GM21717 (cell line): ENCODE measurements around the gene GATA1.
"Not testable (repeated sequence)": the region's sequence is repeated elsewhere in the genome, so short reads cannot be mapped to it uniquely, and the experiment has no call there.

Source experiments
- ATAC-seq: cut with Tn5 transposase; IDR thresholded peaks from one replicate; pipeline ENCODE4 v1.9.1; 2021; ENCODE audit warnings: mild to moderate bottlenecking, moderate library complexity; ENCODE audit not compliant: unreplicated experiment

GATA1 gene

DNA sequence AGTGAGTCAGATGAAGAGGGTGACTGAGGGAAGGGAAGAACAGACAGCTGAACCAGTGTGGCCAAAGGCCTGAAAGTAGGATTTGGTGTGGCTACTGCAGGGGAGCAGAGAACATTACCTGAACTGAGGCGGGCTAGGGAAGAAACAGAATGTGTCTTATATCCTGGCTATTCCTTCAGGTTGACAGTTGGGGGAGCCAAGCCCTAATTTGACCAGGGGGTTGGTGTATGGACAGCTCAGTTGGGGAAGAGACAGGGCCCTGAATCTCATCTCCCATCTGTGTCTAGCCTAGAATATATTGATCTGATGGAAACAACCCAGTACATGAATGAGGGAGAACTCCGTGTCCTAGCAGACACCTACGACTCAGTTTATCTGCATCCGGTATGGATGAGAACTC lies 19.7 kb downstream of the GATA1 start:
- ATAC-seq, result no peak

DNA sequence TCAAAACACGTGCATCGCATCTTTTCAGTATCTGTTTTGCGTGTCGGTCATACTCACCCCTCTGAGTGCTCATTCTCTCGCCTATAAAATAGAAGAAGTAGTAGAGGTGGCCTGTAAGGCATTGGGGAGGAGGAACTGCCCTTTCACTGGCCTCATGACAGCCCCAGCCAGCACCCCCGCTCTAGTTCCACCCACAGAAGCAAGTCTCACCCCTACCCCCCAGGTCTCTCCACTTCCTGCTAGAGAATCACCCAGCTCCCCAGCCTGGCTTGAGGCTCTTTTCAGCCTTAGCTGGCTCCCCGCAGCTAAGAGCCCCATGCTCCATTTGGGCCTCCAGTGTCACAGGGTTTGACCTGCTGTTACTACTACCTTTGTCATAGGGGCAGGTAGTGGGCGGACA lies 27.3 kb downstream of the GATA1 start:
- ATAC-seq, result no peak

DNA sequence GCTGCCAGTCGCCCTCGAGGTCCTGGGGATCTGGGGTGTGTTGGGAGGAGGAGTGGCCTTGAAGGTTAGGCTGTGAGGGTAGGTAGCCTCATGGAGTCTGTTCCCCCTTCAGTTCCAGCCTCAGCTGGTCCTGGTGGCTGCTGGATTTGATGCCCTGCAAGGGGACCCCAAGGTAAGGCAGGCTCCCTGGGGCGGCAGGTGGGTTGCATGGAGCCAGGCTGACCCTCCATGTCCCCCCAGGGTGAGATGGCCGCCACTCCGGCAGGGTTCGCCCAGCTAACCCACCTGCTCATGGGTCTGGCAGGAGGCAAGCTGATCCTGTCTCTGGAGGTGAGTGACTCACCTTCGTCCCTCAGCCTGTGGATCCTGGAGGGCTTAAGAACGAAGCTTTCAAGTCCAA lies 28.3 kb downstream of the GATA1 start:
- no peak for ATAC-seq

DNA sequence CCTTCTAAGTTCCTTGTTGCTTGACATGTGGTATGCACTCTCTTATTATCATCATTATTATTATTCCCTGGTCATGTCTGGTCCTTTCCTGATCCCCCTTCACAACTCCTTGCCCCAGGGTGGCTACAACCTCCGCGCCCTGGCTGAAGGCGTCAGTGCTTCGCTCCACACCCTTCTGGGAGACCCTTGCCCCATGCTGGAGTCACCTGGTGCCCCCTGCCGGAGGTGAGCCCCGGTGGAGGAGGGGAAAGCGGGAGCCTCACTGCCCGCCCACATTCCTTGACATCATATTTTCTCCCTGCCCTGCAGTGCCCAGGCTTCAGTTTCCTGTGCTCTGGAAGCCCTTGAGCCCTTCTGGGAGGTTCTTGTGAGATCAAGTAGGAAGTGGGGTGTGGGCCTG lies 28.9 kb downstream of the GATA1 start:
- no peak for ATAC-seq

DNA sequence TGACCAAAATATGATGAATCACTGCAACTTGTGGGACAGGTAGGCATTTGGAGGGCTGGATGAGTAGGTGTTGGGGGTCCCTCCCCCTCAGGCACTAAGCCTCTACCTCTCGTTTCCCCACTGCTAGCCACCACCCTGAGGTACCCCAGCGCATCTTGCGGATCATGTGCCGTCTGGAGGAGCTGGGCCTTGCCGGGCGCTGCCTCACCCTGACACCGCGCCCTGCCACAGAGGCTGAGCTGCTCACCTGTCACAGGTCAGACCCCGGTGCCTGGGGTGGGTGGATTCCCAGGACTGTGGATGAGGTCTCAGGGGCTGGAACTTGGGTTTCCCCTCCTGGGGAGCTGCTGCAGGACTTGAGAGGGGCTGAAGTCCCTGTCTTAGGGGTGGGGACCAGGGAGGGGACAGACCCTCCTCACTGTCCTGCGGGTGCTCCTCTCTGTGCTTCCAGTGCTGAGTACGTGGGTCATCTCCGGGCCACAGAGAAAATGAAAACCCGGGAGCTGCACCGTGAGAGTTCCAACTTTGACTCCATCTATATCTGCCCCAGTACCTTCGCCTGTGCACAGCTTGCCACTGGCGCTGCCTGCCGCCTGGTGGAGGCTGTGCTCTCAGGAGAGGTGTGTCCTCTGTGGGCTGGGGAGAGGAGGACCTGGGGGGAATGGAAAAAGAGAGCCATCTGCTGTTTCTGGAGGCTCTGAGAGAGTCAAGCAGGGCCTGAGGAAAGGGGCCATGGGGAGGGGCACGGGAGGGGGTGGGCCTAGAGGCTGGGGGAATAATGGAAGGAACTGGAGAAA lies 29.8 kb downstream of the GATA1 start:
- ATAC-seq, result no peak

DNA sequence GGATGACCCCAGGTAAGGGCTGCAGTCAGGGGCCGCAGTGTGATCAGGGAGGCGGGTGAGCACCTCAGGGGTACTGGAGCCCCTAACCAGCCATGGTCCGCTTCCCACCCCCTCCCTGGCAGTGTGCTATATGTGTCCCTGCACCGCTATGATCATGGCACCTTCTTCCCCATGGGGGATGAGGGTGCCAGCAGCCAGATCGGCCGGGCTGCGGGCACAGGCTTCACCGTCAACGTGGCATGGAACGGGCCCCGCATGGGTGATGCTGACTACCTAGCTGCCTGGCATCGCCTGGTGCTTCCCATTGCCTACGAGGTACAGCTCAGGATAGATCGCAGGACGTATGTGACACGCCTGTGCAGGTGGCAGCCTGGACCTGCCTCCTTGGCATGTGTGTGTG lies 31.7 kb downstream of the GATA1 start:
- ATAC-seq, result no peak

DNA sequence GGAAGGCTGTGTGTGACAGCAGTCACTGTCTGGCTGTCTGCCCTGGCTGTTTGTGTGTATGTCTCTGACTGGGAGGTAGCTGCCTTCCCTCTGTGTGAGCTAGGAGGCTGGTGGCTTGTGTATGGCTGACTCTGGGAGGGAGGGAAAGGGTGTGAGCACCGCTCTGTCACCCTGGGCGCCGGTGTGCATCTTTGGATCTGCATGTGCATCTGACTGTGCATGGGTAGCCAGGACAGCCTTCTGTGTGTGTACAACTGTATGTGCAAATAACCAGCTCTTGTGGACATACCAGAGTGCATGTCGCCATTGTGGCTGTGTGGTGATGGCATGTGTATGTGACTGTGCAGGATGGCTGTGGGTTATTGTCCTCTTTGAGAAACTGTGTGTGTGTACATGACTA lies 32.5 kb downstream of the GATA1 start:
- ATAC-seq, result no peak

DNA sequence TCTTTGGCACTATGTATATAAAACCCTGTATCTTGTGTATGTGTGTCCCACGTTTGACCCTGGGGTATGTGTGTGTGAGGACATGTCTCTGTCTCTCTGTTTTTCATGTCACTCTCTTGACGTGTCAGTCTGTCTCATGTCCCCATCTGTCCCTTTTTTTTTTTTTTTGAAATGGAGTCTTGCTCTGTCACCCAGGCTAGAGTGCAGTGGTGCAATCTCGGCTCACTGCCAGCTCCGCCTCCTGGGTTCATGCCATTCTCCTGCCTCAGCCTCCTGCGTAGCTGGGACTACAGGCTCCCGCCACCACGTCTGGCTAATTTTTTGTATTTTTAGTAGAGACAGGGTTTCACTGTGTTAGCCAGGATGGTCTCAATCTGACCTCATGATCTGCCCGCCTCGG lies 33.0 kb downstream of the GATA1 start:
- ATAC-seq, result not testable (repeated sequence)

DNA sequence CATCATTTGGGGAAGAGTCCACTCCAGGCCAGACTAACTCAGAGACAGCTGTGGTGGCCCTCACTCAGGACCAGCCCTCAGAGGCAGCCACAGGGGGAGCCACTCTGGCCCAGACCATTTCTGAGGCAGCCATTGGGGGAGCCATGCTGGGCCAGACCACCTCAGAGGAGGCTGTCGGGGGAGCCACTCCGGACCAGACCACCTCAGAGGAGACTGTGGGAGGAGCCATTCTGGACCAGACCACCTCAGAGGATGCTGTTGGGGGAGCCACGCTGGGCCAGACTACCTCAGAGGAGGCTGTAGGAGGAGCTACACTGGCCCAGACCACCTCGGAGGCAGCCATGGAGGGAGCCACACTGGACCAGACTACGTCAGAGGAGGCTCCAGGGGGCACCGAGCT lies 36.7 kb downstream of the GATA1 start:
- no peak for ATAC-seq

DNA sequence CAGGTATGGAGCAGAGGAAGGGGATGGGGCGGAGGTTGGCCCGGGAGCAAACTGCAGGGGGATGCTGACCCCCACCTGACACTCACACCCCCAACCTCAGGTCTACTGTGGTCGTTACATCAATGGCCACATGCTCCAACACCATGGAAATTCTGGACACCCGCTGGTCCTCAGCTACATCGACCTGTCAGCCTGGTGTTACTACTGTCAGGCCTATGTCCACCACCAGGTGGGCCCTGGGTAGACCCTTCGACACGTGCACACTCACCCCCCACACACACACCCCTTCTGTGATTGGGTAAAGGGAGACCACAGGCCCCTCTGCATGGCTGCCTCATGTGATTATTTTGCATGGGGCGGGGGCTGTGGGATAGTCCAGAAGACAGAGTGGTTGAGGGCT lies 37.7 kb downstream of the GATA1 start:
- ATAC-seq, result no peak

DNA sequence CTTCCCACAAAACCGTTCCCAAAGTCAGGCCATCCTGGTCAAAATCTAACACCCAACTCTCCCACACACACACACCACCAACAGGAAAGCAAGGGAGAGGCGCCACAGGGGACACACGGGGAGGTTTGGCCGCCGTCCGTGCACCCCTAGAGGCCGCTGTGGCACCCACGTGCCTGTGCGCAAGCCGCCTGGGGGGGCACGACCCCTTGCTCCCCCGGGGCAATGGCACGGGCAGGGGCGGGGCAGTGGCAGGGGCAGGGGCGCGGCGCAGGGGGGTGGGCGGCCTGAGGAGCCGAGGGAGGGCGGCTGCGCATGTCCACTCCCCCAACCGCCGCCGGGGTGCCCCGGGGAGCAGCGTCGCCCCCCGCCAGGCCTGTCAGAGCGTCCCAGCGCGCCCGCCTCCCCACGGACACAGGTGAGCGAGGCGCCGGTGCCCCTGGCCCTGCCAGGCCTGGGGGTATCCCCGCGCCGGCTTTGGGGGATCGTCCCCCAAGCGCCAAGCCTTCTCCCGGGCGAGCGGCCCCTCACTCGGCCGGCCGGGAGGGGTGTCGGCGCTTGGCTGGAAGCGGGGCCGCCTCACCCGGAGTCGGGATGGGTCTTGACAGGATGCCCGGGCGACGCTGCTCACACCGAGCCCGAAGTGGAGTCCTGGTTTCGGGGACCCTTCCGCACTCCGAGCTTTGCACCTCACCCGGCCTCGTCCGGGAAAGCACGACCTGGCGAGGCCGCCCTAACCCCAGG lies 39.9 kb downstream of the GATA1 start, which contains the start of gene ERAS:
Gene ERAS (plus strand): TSS at position 379 of the 741 bp plus-strand sequence. CDS start 2,611 bp downstream, outside the sequence.
- no peak for ATAC-seq

DNA sequence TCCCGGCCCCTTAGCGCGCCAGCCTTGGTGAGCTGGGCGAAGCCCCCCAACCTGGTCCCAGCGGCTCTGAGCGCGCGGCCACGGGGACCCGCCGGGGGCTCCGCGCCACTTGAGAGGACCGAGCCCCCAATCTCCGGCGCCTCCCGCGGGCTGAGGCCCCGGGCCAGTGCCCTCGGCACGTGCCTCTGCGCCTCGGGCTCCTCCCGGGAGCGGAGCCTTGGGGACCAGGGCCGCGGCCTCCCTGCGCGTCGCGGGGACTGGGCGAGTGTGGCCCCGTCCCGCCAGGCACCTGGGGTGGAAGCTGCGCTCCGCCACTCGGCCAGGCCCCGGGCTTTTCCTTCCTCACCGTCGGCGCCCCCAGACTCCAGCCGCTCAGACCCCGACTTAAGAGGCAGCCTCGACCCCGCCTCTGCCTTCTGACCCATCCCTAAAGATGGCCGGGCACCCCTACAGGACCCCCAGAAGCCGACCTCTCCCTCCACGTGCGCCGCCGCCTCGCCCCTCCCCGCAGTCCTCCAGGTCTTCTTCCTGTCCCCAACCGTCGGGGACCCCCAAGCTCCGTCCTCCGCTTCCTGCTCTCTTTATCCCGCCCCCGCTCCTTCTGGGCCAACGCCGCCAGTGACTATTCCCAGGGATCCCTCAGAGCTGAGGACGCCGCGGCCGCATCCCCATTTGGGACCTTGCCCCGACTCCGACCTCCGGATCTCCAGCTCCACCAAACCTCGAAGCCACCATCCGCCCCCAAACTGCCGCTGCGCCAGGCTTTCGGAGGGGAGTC lies 40.7 kb downstream of the GATA1 start:
- ATAC-seq, result no peak

DNA sequence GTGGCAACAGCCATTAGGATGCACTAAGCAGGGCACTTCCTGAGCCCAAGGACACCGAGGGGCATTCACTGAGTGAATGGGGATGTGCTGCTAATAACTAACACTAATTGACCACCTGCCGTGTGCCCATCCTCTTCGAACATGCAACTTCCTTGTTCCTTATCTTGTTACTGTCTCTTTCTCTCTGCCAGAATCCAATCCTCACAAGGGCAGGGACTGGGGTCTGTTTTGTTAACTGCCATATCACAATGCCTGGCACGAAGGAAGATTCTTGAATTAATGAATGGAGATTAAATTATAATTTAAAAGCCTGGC lies 41.2 kb downstream of the GATA1 start:
- ATAC-seq, result no peak

DNA sequence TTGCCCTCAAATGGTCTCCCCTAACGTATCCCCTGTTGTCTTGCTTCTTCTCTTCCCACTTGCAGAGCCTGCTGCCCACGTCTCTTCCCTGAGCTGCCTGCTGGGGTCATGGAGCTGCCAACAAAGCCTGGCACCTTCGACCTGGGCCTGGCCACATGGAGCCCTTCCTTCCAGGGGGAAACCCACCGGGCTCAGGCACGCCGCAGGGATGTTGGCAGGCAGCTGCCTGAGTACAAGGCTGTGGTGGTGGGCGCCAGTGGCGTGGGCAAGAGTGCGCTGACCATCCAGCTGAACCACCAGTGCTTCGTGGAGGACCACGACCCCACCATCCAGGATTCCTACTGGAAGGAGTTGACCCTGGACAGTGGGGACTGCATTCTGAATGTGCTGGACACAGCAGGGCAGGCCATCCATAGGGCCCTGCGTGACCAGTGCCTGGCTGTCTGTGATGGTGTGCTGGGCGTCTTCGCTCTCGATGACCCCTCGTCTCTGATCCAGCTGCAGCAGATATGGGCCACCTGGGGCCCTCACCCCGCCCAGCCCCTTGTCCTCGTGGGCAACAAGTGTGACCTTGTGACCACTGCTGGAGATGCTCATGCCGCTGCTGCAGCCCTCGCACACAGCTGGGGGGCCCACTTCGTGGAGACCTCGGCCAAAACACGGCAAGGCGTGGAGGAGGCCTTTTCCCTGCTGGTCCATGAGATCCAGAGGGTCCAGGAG lies 42.8 kb downstream of the GATA1 start:
- ATAC-seq, result no peak

DNA sequence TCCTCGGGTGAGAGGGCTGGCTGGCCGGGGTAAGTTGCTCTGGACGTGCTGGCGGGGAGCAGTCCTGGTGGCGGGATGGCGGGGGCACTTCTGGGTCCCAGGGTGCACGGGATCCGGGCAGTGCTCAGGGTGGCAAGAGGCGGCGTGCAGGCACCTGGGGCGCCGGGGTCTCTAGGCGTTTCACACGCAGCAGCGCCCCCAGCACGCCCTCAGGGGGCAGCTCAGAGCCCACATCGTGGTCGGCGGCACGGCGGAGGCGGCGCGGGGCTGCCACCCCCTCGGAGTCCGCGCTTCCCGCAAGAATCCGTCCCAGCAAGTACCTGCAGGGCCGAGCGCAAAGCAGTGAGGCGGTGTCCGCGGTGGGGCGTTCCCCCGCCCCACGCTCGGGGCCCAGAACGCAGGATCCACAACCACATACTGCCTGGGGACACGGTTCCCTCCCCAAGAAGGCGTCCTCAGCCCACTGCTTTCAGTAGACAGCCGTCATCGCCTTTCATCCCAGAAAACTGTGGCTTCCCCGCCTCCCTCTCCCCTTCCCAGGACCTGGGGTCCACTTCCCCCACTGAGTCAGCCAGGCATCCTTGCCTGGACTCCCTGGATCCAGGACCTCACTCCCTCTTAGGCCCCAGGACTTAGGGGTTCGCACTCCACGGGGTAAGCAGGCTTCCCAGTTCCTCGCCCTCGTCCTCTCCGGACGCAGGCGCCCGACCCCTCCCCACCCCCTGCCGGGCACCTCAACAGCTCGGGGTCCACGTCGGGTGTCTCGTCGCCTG lies 44.9 kb downstream of the GATA1 start:
- ATAC-seq, result no peak

DNA sequence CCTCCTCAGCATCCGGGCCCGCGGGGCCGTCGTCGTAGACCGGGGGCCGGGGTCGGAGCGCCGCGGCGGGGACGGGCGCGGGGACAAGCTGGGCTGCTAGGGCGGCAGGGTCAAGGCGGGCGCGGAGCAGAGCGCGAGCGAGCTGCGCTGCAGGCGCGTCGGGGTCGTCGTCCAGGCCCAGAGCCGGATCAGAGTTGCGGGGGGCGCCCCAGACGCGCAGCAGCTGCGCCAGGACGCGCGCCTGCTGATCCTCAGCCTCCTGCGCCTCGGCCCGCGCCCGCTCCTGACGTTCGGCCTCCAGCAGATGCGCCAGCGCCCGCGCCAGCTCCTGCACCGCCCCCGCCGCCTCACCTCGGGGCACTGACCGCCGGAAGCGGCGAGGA lies 45.5 kb downstream of the GATA1 start:
- no peak for ATAC-seq

DNA sequence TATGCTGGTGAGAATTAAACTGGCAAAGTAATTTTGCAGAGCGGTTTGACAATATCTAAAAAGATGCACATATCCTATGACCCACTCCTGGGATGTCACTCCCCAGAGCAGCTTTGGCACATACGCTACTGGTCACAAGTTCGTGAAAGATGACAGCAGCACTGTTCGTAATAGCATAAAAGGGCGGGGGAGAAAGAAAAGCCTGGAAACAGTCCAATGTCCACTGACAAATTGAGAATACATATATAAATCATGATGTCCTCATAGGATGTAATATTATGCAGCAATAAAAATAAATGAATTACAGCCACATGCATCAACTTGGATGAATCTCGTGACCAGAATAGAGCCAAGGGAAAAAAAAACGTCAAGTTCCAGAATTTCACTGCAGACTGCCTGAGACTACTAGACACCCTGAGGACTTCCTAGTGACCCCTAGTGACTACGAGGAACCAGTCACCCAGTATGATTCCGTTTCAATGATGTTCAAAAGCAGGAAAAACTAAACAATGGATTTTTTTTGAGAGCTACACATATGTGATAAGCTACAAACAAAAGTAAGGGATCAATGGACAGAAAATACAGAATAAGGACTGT lies 47.2 kb downstream of the GATA1 start:
- no peak for ATAC-seq

DNA sequence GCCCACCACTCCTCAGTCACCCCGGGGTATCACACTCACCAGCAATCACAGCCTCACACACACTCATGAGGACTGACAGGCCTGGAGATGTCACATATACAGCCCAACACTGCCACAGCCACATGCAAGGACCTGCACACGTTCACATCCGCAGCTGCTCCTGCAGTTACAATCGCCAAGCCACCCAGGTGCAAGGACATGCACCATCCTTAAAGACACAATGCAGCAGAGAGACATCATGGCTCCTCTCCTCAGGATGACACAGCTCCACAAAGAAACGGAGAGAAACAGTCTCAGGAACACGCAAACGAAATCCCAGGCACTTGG lies 48.0 kb downstream of the GATA1 start:
- no peak for ATAC-seq

DNA sequence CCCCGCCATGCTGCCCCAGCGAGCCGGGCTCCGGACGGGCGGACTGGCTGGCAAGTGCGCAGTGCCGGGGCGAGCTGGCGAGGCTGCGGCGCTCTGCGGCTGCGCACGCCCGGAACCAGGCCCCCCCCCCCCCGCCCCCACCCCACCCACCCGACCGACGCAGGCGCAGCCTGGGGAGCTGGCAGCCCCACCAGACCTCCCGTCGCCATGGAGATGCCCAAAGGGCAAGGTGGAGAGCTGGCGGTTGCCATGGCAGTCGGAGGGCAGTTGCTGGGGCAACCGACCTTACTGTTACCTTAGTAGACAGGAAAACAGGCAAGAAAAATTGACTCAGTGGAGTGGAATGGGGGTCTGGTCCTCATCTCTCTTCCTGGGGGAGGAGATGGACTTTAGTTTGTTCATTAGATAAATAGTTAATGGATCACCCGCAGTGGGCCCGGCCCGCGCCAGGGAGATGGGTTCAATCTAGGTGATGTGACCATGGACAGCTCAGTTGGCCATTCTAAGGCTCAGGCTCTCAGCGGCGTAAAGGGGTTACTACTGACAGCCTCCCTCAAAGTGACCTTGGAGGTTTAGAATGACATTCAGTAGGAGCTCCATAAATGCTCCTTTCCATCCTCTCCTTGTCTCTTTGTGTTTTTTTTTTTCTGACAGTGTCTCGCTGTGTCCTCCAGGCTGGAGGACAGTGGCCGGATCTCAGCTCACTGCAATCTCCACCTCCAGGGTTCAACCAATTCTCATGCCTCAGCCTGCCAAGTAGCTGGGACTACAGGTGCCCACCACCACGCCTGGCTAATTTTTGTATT lies 49.3 kb downstream of the GATA1 start, which contains the start of gene PCSK1N:
Gene PCSK1N (minus strand): TSS at position 87 of the 806 bp plus-strand sequence. CDS start 78 bp downstream, at position 9.
- ATAC-seq, result no peak
